Uterus (tissue), 2 donors: ENCODE data around the gene YARS1.

Experiments used
- CTCF ChIP-seq, 4 experiments: fragments of 200-600 bp in 2 of 4; fragments of 450-650 bp in 2 of 4; sonication (generic) in 2 of 4; IDR thresholded peaks; one replicate each; pipeline ENCODE4 v1.5.1; 2016 to 2019; ENCODE audit warnings: antibody characterized with exemption in 4 of 4, mild to moderate bottlenecking in 2 of 4, moderate library complexity in 1 of 4
- POLR2A ChIP-seq, 2 donors: fragments of 450-650 bp; IDR thresholded peaks; one replicate each; pipeline ENCODE4 v1.6.1; 2016; ENCODE audit warnings: antibody characterized with exemption in 2 of 2, mild to moderate bottlenecking in 1 of 2, moderate library complexity in 1 of 2

- TF ChIP-seq CTCF (IDR thresholded peaks at IDR 0.05): no peak
- no peak for TF ChIP-seq POLR2A (IDR thresholded peaks at IDR 0.05)
These were observed 62.7 kb downstream of the YARS1 start for GRCh38 chr1:32754317-32755097.
